Tibial nerve (tissue), 4 donors: Measurements from ENCODE around the gene AREL1. TPM values are rescaled to one million over a fixed set of nuclear protein-coding genes. Genes with fewer than 3 reads are reported as not detected.

Experiments used
- DNase-seq, 2 donors: peaks; one replicate each; pipeline ENCODE4 v3.0.0-alpha.2; 2019; ENCODE audit warnings: low spot score in 2 of 2
- H3K27ac ChIP-seq, 4 donors: fragments of 200-600 bp; sonication (generic) in 3 of 4; one replicate each; pipeline ENCODE4 v1.5.1; 2017 to 2019; ENCODE audit warnings: mild to moderate bottlenecking in 1 of 4
- H3K27me3 ChIP-seq, 2 donors: fragments of 200-600 bp; sonication (generic) in 1 of 2; one replicate each; pipeline versions ENCODE4 v1.5.1 to v1.6.0; 2017 to 2019
- H3K36me3 ChIP-seq, 3 donors: fragments of 200-600 bp; sonication (generic); one replicate each; pipeline ENCODE4 v1.5.1; 2018 to 2019
- H3K4me1 ChIP-seq, 4 donors: fragments of 200-600 bp; sonication (generic) in 3 of 4; one replicate each; pipeline ENCODE4 v1.5.1; 2017 to 2019
- H3K4me3 ChIP-seq, 4 donors: fragments of 200-600 bp; sonication (generic) in 3 of 4; one replicate each; pipeline ENCODE4 v1.5.1; 2017 to 2019; ENCODE audit warnings: mild to moderate bottlenecking in 1 of 4, moderate library complexity in 1 of 4
- H3K9me3 ChIP-seq, 4 donors: fragments of 200-600 bp; sonication (generic) in 3 of 4; one replicate each; pipeline ENCODE4 v1.5.1; 2017 to 2019
- EP300 ChIP-seq, 2 donors: sonication (generic); formaldehyde crosslinking; IDR thresholded peaks; one replicate each; pipeline ENCODE4 v1.6.1; 2017; ENCODE audit warnings: antibody characterized with exemption in 2 of 2, mild to moderate bottlenecking in 1 of 2
- POLR2A ChIP-seq, 2 donors: fragments of 450-650 bp; IDR thresholded peaks; one replicate each; pipeline ENCODE4 v1.6.1; 2017; ENCODE audit warnings: antibody characterized with exemption in 2 of 2, mild to moderate bottlenecking in 2 of 2, moderate library complexity in 2 of 2
- WGBS, 2 donors: methylation state at CpG; one replicate each; pipeline ENCODE4 v1.1.5; 2018; 5-methylcytosine and 5-hydroxymethylcytosine counted together
- total RNA-seq, 4 donors: library from RNA; depleted of rRNA; stranded (reverse); fragments of >200 nt; gene quantifications; one replicate each; pipeline ENCODE4 v1.1.0, GENCODE V29; 2016
- TF ChIP-seq, protein P1 (sequence below), 5 experiments: fragments of 200-600 bp in 3 of 5; fragments of 450-650 bp in 2 of 5; sonication (generic) in 3 of 5; IDR thresholded peaks; one replicate each; pipeline ENCODE4 v1.5.1; 2016 to 2019; ENCODE audit warnings: antibody characterized with exemption in 5 of 5, mild to moderate bottlenecking in 3 of 5, moderate library complexity in 2 of 5

AREL1 gene
- total RNA-seq, 4 donors from 2014 or later = 25.3 to 35.0 (median 32.2) TPM

DNA sequence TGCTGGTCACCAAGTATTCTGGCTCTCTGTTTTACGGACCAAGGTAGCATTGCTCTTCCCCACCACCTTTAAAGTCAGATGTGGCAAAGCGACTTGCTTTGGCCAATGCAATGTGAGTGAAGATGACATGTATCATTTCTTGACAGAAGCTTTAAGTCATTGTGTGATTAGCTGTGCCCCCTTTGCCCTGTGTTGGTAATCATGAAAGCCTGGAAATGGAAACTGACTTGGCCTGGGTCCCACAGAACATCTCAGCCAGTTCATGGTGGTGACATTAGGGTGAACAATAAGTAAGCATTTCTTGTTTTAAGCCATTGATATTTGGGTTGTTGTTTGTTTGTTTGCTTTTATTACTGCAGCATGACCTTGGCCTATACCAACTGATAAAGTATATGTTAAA lies 34.4 kb upstream of the AREL1 start:
- Histone ChIP-seq H3K27me3 (no peaks in the 10 kb centered on the region), H3K4me3 (no peak overlapping the region), H3K9me3 (peaks cover 0 to 6% (median 0%) of the 10 kb centered on the region in 4 donors), H3K27ac (no peak overlapping the region), H3K4me1 (no peaks in the 10 kb centered on the region), H3K36me3 (no peaks in the 10 kb centered on the region)
- 92 to 93% methylated on average over 2 of the region's 2 CpGs for WGBS, 2 donors
- no peak for DNase-seq
- TF ChIP-seq POLR2A (IDR thresholded peaks at IDR 0.05) (no peak), EP300 (IDR thresholded peaks at IDR 0.05) (no peak)
- TF ChIP-seq, protein P1, sequence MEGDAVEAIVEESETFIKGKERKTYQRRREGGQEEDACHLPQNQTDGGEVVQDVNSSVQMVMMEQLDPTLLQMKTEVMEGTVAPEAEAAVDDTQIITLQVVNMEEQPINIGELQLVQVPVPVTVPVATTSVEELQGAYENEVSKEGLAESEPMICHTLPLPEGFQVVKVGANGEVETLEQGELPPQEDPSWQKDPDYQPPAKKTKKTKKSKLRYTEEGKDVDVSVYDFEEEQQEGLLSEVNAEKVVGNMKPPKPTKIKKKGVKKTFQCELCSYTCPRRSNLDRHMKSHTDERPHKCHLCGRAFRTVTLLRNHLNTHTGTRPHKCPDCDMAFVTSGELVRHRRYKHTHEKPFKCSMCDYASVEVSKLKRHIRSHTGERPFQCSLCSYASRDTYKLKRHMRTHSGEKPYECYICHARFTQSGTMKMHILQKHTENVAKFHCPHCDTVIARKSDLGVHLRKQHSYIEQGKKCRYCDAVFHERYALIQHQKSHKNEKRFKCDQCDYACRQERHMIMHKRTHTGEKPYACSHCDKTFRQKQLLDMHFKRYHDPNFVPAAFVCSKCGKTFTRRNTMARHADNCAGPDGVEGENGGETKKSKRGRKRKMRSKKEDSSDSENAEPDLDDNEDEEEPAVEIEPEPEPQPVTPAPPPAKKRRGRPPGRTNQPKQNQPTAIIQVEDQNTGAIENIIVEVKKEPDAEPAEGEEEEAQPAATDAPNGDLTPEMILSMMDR (IDR thresholded peaks at IDR 0.05) = no peak

DNA sequence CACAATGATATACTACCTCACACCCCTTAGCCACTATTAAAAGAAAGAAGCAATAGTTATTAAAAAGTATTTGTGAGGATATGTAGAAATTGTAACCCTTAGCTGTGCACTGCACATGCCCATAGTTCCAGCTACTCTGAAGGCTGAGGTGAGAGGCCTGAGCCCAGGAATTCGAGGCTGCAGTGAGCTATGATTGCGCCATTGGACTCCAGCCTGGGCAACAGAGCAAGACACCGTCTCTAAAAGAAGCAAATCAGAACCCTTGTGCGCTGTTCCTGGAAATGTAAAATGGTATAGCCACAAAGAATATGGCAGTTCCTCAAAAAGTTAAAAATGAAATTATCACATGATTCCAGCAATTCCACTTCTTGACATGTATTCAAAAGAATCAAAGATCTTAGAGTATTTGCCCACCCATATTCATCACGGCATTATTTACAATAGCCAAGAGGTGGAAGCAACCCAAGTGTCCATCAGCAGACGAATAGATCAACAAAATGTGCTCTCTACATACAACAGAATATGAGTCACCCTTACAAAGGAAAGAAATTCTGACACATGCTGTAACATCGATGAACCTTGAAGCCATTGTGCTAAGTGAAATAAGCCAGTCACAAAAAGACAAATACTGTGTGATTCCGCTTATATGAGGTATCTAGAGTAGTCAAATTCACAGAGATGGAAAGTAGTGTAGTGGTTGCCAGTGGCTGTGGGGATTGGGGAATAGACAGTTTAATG lies 26.6 kb upstream of the AREL1 start:
- H3K27ac ChIP-seq = no peak overlapping the region
- no peaks in the 10 kb centered on the region for H3K4me1 ChIP-seq
- TF ChIP-seq EP300 (IDR thresholded peaks at IDR 0.05) (no peak), POLR2A (IDR thresholded peaks at IDR 0.05) (no peak)
- TF ChIP-seq, protein P1 (IDR thresholded peaks at IDR 0.05) = no peak
- peaks cover 0 to 55% (median 0%) of the 10 kb centered on the region in 3 donors for H3K36me3 ChIP-seq
- no peak overlapping the region for H3K4me3 ChIP-seq
- DNase-seq = no peak
- WGBS, 2 donors = 94% methylated on average over 8 of the region's 8 CpGs
- no peaks in the 10 kb centered on the region for H3K27me3 ChIP-seq
- H3K9me3 ChIP-seq = no peaks in the 10 kb centered on the region

DNA sequence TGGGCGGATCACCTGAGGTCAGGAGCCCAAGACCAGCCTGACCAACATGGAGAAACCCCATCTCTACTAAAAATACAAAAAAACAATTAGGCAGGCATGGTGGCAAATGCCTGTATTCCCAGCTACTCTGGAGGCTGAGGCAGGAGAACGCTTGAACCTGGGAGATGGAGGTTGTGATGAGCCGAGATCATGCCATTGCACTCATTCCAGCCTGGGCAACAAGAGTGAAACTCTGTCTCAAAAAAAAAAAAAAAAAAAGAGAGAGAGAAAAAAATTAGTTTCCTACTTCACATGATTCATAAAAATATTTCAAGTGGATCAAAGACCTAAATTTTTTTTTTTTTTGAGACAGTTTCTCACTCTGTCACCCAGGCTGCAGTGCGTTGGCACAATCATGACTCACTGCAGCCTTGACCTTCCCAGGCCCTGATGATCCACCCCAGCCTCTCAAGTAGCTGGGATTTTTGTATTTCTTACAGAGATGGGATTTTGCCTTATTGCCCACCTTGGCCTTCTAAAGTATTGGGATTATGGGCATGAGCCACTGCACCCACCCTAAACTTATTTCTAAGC lies 25.0 kb upstream of the AREL1 start:
- Histone ChIP-seq H3K4me1 (no peaks in the 10 kb centered on the region), H3K4me3 (no peak overlapping the region), H3K9me3 (no peaks in the 10 kb centered on the region), H3K27me3 (no peaks in the 10 kb centered on the region), H3K36me3 (peaks cover 0 to 71% (median 0%) of the 10 kb centered on the region in 3 donors), H3K27ac (no peak overlapping the region)
- DNase-seq = no peak
- TF ChIP-seq, protein P1 (IDR thresholded peaks at IDR 0.05) = no peak
- TF ChIP-seq EP300 (IDR thresholded peaks at IDR 0.05) (no peak), POLR2A (IDR thresholded peaks at IDR 0.05) (no peak)
- WGBS, 2 donors = 91 to 94% methylated on average over 4 of the region's 4 CpGs

DNA sequence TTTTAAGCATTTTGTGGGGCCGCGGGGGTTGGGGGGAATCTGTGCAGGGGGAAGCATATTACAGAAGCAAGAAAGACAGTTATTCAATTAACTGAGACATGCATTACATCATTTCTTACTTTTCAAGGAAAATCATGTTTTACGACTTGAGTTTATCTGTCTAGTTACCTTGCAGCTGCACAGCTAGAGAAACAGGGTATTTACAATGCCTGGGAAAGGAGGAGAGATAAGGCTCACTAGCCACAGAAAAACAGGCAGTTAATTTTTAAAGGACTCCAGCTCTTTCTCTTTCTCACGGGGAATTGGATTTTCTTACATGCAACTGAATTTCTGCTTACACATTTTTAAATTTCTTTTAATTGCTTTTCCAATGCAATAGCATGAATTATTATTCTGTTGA lies 22.2 kb upstream of the AREL1 start:
- no peaks in the 10 kb centered on the region for H3K9me3 ChIP-seq
- TF ChIP-seq, protein P1 (IDR thresholded peaks at IDR 0.05) = no peak
- no peak for TF ChIP-seq EP300 (IDR thresholded peaks at IDR 0.05)
- WGBS, 2 donors = 90 to 91% methylated on average over 4 of the region's 4 CpGs
- H3K27me3 ChIP-seq = no peaks in the 10 kb centered on the region
- no peak overlapping the region for H3K27ac ChIP-seq
- H3K4me1 ChIP-seq = no peaks in the 10 kb centered on the region
- H3K4me3 ChIP-seq = no peak overlapping the region
- DNase-seq = no peak
- H3K36me3 ChIP-seq = peaks cover 0 to 91% (median 0%) of the 10 kb centered on the region in 3 donors

DNA sequence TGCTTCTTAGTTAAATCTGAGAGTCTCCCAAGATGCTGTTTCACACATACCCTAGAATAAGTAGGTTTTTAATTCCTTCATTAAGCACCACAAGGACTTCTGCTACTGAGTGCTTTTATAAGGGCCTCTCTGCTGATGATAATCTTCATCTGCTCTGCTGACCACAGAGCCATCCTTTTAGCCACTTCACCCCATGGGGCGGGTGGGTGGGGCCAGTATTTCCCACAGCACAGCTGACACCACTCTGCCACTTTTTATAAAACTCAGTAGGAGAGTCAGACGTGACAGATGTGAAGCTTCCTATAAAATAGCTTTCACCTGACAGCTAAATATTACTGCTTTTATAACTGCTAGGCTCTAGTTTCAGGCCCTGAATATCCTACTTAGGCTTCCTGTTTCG lies 20.3 kb upstream of the AREL1 start:
- DNase-seq = no peak
- Histone ChIP-seq H3K4me3 (no peak overlapping the region), H3K27ac (no peak overlapping the region), H3K9me3 (no peaks in the 10 kb centered on the region), H3K36me3 (peaks cover 0 to 72% (median 0%) of the 10 kb centered on the region in 3 donors), H3K27me3 (no peaks in the 10 kb centered on the region), H3K4me1 (no peaks in the 10 kb centered on the region)
- WGBS, 2 donors = 92 to 96% methylated on average over 3 of the region's 3 CpGs
- TF ChIP-seq EP300 (IDR thresholded peaks at IDR 0.05) (no peak), POLR2A (IDR thresholded peaks at IDR 0.05) (no peak)
